Neuron (in vitro differentiated cells): ENCODE data around the gene CXADR.
"Not testable (repeated sequence)": the region's sequence is repeated elsewhere in the genome, so short reads cannot be mapped to it uniquely, and the experiment has no call there.

ENCODE experiments used
- H2AFZ ChIP-seq: one replicate; pipeline ENCODE4 v1.6.1; 2013; ENCODE audit warnings: low read depth, mild to moderate bottlenecking, inconsistent platforms, low read length, moderate library complexity
- H3K27me3 ChIP-seq: one replicate; pipeline ENCODE4 v1.6.1; 2013; ENCODE audit warnings: low read length; ENCODE audit not compliant: insufficient read depth
- H3K36me3 ChIP-seq: one replicate; pipeline ENCODE4 v1.6.1; 2013; ENCODE audit warnings: low read length; ENCODE audit not compliant: insufficient read depth
- H3K4me1 ChIP-seq: one replicate; pipeline ENCODE4 v1.6.1; 2013; ENCODE audit warnings: low read length; ENCODE audit not compliant: insufficient read depth
- H3K4me3 ChIP-seq: 2 replicates; pipeline ENCODE4 v1.5.1; 2013; ENCODE audit warnings: mild to moderate bottlenecking, low read length, moderate library complexity
- H3K9me3 ChIP-seq: one replicate; pipeline ENCODE4 v1.6.1; 2013; ENCODE audit warnings: low read length

The CXADR gene

GRCh38 chr21:17489565-17489964 is 23.3 kb upstream of the CXADR start:
- not testable (repeated sequence) for H3K9me3 ChIP-seq, H2AFZ ChIP-seq, H3K4me3 ChIP-seq, H3K27me3 ChIP-seq, H3K36me3 ChIP-seq, H3K4me1 ChIP-seq

GRCh38 chr21:17491716-17492414 is 21.0 kb upstream of the CXADR start:
- no peaks in the 10 kb centered on the region for H3K36me3 ChIP-seq
- H3K27me3 ChIP-seq, result peaks cover 2% of the 10 kb centered on the region
- peaks cover 2% of the 10 kb centered on the region for H3K4me1 ChIP-seq
- no peaks in the 10 kb centered on the region for H3K9me3 ChIP-seq
- no peak overlapping the region for H3K4me3 ChIP-seq
- no peak overlapping the region for H2AFZ ChIP-seq

GRCh38 chr21:17492415-17493168 is 20.3 kb upstream of the CXADR start:
- Histone ChIP-seq H3K4me1 (peaks cover 2% of the 10 kb centered on the region), H3K9me3 (no peaks in the 10 kb centered on the region)

GRCh38 chr21:17494051-17494450 is 18.8 kb upstream of the CXADR start:
- peaks cover 2% of the 10 kb centered on the region for H3K27me3 ChIP-seq
- H3K4me1 ChIP-seq, result peaks cover 2% of the 10 kb centered on the region
- H2AFZ ChIP-seq, result no peak overlapping the region
- H3K4me3 ChIP-seq, result no peak overlapping the region
- no peaks in the 10 kb centered on the region for H3K9me3 ChIP-seq
- H3K36me3 ChIP-seq, result no peaks in the 10 kb centered on the region

More at GRCh38 chr21:17492415-17493168, 20.3 kb upstream of the CXADR start:
- Histone ChIP-seq H3K27me3 (peaks cover 2% of the 10 kb centered on the region), H3K36me3 (no peaks in the 10 kb centered on the region), H2AFZ (no peak overlapping the region), H3K4me3 (no peak overlapping the region)

GRCh38 chr21:17495680-17496079 is 17.2 kb upstream of the CXADR start:
- no peaks in the 10 kb centered on the region for H3K9me3 ChIP-seq
- peaks cover 2% of the 10 kb centered on the region for H3K4me1 ChIP-seq
- no peaks in the 10 kb centered on the region for H3K36me3 ChIP-seq
- no peak overlapping the region for H3K4me3 ChIP-seq
- peaks cover 2% of the 10 kb centered on the region for H3K27me3 ChIP-seq
- H2AFZ ChIP-seq, result no peak overlapping the region

- H3K27me3 ChIP-seq, result peaks cover 2% of the 10 kb centered on the region
- no peaks in the 10 kb centered on the region for H3K9me3 ChIP-seq
- no peak overlapping the region for H3K4me3 ChIP-seq
- H2AFZ ChIP-seq, result no peak overlapping the region
- H3K36me3 ChIP-seq, result no peaks in the 10 kb centered on the region
- peaks cover 2% of the 10 kb centered on the region for H3K4me1 ChIP-seq
These were observed 15.5 kb upstream of the CXADR start for GRCh38 chr21:17497316-17497715.

GRCh38 chr21:17498586-17498985 is 14.3 kb upstream of the CXADR start:
- Histone ChIP-seq H3K4me3 (no peak overlapping the region), H2AFZ (no peak overlapping the region), H3K36me3 (no peaks in the 10 kb centered on the region), H3K4me1 (peaks cover 2% of the 10 kb centered on the region), H3K27me3 (peaks cover 2% of the 10 kb centered on the region), H3K9me3 (no peaks in the 10 kb centered on the region)

GRCh38 chr21:17501107-17502006 is 11.5 kb upstream of the CXADR start:
- H3K27me3 ChIP-seq, result no peaks in the 10 kb centered on the region

GRCh38 chr21:17502985-17503384 is 9.9 kb upstream of the CXADR start:
- H3K4me3 ChIP-seq, H2AFZ ChIP-seq, H3K4me1 ChIP-seq, H3K36me3 ChIP-seq, H3K27me3 ChIP-seq, H3K9me3 ChIP-seq: not testable (repeated sequence)

More at GRCh38 chr21:17501107-17502006, 11.5 kb upstream of the CXADR start:
- Histone ChIP-seq H3K4me1 (no peaks in the 10 kb centered on the region), H3K4me3 (no peak overlapping the region), H3K9me3 (no peaks in the 10 kb centered on the region), H3K36me3 (no peaks in the 10 kb centered on the region), H2AFZ (no peak overlapping the region)

- Histone ChIP-seq H3K4me3 (no peak overlapping the region), H3K4me1 (no peaks in the 10 kb centered on the region), H3K36me3 (no peaks in the 10 kb centered on the region), H3K27me3 (no peaks in the 10 kb centered on the region), H3K9me3 (no peaks in the 10 kb centered on the region), H2AFZ (no peak overlapping the region)
These were observed 5.9 kb upstream of the CXADR start for GRCh38 chr21:17506951-17507350.

- Histone ChIP-seq H3K9me3 (no peaks in the 10 kb centered on the region), H2AFZ (no peak overlapping the region), H3K36me3 (no peaks in the 10 kb centered on the region), H3K4me3 (no peak overlapping the region), H3K27me3 (no peaks in the 10 kb centered on the region), H3K4me1 (peaks cover 1% of the 10 kb centered on the region)
These were observed 5.3 kb upstream of the CXADR start for GRCh38 chr21:17507591-17507990.

GRCh38 chr21:17513214-17514123 is 626 bp downstream of the CXADR start:
- no peaks in the 10 kb centered on the region for H3K9me3 ChIP-seq
- peak overlapping the region; percentile 86 for H3K4me3 ChIP-seq
- H3K36me3 ChIP-seq, result no peaks in the 10 kb centered on the region
- H3K4me1 ChIP-seq, result peaks cover 10% of the 10 kb centered on the region
- no peaks in the 10 kb centered on the region for H3K27me3 ChIP-seq
- H2AFZ ChIP-seq, result peak overlapping the region; percentile 99
